Choroid plexus epithelial cell (primary cell): Measurements from ENCODE around the gene FRMD8.

Experiments used
- DNase-seq: peaks from one replicate; pipeline ENCODE4 v3.0.0-alpha.2; 2010; ENCODE audit warnings: low read depth
- H3K4me3 ChIP-seq: 2 replicates; pipeline ENCODE4 v1.5.1; 2011; ENCODE audit warnings: low read depth, mild to moderate bottlenecking, control low read depth, low read length, moderate library complexity
- TF ChIP-seq, protein P1 (sequence below): conservative IDR thresholded peaks from 2 replicates; pipeline ENCODE4 v1.5.1; 2011; ENCODE audit warnings: low read depth, mild to moderate bottlenecking, control low read depth, inconsistent platforms, low read length, moderate library complexity

Gene FRMD8

DNA sequence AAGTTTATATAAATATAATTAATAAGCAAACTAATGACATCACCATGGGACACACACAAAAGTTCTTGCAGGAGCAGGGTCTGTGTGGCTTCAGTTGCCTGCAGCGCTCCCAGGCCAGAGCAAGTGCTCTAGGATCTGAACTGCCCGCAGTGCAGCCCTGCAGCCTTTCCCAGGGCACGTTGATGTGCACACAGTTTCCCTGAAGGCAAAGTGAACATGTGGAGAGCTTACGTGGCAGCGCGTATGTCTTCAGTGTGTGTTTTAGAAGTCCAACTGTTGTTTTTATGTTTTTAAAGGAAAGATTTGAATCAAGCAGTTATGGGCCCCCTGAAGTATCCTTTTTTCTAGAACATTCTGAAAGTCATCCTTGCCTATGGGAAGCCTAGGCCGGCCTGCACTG is 33.1 kb upstream of the FRMD8 start:
- TF ChIP-seq, protein P1, sequence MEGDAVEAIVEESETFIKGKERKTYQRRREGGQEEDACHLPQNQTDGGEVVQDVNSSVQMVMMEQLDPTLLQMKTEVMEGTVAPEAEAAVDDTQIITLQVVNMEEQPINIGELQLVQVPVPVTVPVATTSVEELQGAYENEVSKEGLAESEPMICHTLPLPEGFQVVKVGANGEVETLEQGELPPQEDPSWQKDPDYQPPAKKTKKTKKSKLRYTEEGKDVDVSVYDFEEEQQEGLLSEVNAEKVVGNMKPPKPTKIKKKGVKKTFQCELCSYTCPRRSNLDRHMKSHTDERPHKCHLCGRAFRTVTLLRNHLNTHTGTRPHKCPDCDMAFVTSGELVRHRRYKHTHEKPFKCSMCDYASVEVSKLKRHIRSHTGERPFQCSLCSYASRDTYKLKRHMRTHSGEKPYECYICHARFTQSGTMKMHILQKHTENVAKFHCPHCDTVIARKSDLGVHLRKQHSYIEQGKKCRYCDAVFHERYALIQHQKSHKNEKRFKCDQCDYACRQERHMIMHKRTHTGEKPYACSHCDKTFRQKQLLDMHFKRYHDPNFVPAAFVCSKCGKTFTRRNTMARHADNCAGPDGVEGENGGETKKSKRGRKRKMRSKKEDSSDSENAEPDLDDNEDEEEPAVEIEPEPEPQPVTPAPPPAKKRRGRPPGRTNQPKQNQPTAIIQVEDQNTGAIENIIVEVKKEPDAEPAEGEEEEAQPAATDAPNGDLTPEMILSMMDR = no peak
- no peak overlapping the region for H3K4me3 ChIP-seq
- no peak for DNase-seq

DNA sequence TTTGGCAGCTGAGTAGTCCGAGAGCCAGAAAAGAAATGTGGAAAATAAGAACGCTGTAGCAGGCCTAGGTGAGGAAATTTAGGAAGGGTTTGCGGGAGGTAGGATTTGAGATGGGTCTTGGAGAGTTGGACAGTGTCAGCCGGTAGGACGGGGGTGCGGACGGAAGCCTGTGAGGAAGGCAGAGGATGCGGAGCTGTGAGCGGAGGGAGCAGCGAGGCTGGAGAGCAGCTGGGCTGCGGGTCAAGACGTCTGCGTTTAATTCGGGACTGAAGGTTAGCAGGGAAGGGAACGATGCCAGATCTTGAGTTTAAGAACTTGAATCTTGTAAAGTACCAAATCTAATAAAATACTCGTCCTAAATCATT is 32.6 kb upstream of the FRMD8 start:
- no peak for DNase-seq

DNA sequence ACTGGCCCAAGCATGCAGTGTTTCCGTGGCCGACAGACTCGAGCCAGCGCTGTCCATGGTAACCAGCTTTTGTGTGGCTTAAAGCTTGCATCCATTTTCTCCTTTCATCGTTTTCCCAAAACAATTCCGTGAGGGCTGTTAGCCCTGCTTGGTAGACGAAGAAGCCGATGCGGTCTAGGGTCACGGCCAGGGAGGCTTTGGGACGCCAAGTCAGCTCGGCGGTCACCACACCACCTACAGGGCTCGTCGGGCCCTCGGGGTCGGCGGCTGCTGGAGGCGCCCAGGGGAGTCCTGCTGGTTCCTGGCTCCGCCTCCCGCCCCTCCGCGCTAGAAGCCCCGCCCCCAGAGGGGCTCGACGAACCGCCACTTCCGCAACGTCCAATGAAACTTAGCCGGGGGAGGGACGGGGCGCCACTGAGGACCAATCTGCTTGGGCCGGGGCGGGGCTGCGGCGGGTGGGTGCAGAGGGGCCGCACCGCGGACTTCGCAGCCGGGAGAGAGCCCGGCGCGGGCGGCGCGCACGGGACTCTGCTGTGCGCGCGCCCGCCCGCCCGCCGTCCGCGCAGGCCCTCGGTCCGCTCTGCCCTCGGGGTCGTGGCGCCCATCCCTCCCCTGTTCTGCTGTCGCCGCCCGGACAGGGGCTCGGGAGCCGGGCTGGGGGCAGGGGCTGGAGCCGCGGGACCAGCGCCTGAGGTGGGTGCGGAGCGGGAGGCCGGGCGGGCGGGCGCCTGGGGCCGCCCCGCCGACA is 32.0 kb upstream of the FRMD8 start, which contains the start of gene TIGD3:
Gene TIGD3, plus strand, starts transcription at position 487 of the 748 bp plus-strand sequence. CDS start 1,058 bp downstream, outside the sequence.
- TF ChIP-seq, protein P1 = no peak
- DNase-seq = peak; percentile 95
- peak within 1 kb of the TSS; percentile 59 for H3K4me3 ChIP-seq

More for the DNA sequence above, 32.6 kb upstream of the FRMD8 start:
- peak overlapping the region; percentile 59 for H3K4me3 ChIP-seq
- TF ChIP-seq, protein P1 = no peak

GRCh38 chr11:65355013-65355775 is 31.2 kb upstream of the FRMD8 start:
- peak overlapping the region; percentile 55 for H3K4me3 ChIP-seq
- no peak for DNase-seq
- TF ChIP-seq, protein P1 = no peak

GRCh38 chr11:65355776-65356393 is 30.6 kb upstream of the FRMD8 start:
- H3K4me3 ChIP-seq = peak overlapping the region; percentile 37
- DNase-seq = peak; percentile 57
- TF ChIP-seq, protein P1 = no peak

- DNase-seq = no peak
- no peak overlapping the region for H3K4me3 ChIP-seq
- TF ChIP-seq, protein P1 = no peak
Measured at GRCh38 chr11:65356394-65356972, 30.0 kb upstream of the FRMD8 start.
